ENCODE data around the gene SAMM50. TPM values are rescaled to one million over a fixed set of nuclear protein-coding genes. Genes with fewer than 3 reads are reported as not detected.

SAMM50 gene
- polyA plus RNA-seq, 1 experiment: 61.7 TPM

- no peaks in the 10 kb centered on the region for H3K27me3 ChIP-seq (ENCODE audit: control insufficient read depth, insufficient read depth, low read length)
- no peak overlapping the region for H3K4me3 ChIP-seq (ENCODE audit: low read depth, low read length)
- POLR2A ChIA-PET: no interaction called here
- H3K27ac ChIP-seq (ENCODE audit: low read depth, low read length): no peak overlapping the region
- TF ChIP-seq CTCF (IDR thresholded peaks at IDR 0.05; ENCODE audit: low read depth, low read length): no peak
- DNase-seq (ENCODE audit: low read depth, low spot score): no peak
- peaks cover 5% of the 10 kb centered on the region for H3K9me3 ChIP-seq (ENCODE audit: control insufficient read depth, insufficient read depth, low read length)
- CTCF ChIA-PET: interaction anchor here (0.5 to 1.8 kb wide), 3 partner anchors 9 to 683 kb away, joined by 3 to 17 read pairs (median 4); partner anchors contain the start of gene PNPLA3
Observed at GRCh38 chr22:44002324-44002723, 47.1 kb downstream of the SAMM50 start.

GRCh38 chr22:44002997-44003396 lies 47.8 kb downstream of the SAMM50 start:
- Histone ChIP-seq H3K27me3 (ENCODE audit: control insufficient read depth, insufficient read depth, low read length) (no peaks in the 10 kb centered on the region), H3K4me3 (ENCODE audit: low read depth, low read length) (no peak overlapping the region), H3K27ac (ENCODE audit: low read depth, low read length) (no peak overlapping the region), H3K9me3 (ENCODE audit: control insufficient read depth, insufficient read depth, low read length) (peaks cover 5% of the 10 kb centered on the region)
- ChIA-PET POLR2A (no interaction called here), CTCF (interaction anchor here (3.8 kb wide), 1 partner anchor 10 kb away, joined by 25 read pairs; no protein-coding TSS in a partner anchor)
- DNase-seq (ENCODE audit: low read depth, low spot score): no peak
- TF ChIP-seq CTCF (IDR thresholded peaks at IDR 0.05; ENCODE audit: low read depth, low read length): no peak

- Histone ChIP-seq H3K27me3 (ENCODE audit: control insufficient read depth, insufficient read depth, low read length) (no peaks in the 10 kb centered on the region), H3K9me3 (ENCODE audit: control insufficient read depth, insufficient read depth, low read length) (peaks cover 5% of the 10 kb centered on the region), H3K27ac (ENCODE audit: low read depth, low read length) (no peak overlapping the region), H3K4me3 (ENCODE audit: low read depth, low read length) (no peak overlapping the region)
- DNase-seq (ENCODE audit: low read depth, low spot score): no peak
- peak; percentile 25; the same call in 1 of the 2 replicates for TF ChIP-seq CTCF (IDR thresholded peaks at IDR 0.05; ENCODE audit: low read depth, low read length)
- CTCF ChIA-PET: interaction anchor here (3.8 kb wide), 1 partner anchor 10 kb away, joined by 25 read pairs; no protein-coding TSS in a partner anchor
- POLR2A ChIA-PET: no interaction called here
Observed at GRCh38 chr22:44003405-44004103, 48.3 kb downstream of the SAMM50 start.

GRCh38 chr22:44004104-44004460 lies 48.8 kb downstream of the SAMM50 start:
- Histone ChIP-seq H3K4me3 (ENCODE audit: low read depth, low read length) (no peak overlapping the region), H3K27me3 (ENCODE audit: control insufficient read depth, insufficient read depth, low read length) (no peaks in the 10 kb centered on the region), H3K27ac (ENCODE audit: low read depth, low read length) (no peak overlapping the region), H3K9me3 (ENCODE audit: control insufficient read depth, insufficient read depth, low read length) (peaks cover 5% of the 10 kb centered on the region)
- no peak for TF ChIP-seq CTCF (IDR thresholded peaks at IDR 0.05; ENCODE audit: low read depth, low read length)
- no peak for DNase-seq (ENCODE audit: low read depth, low spot score)
- POLR2A ChIA-PET: no interaction called here
- CTCF ChIA-PET: interaction anchor here (3.8 kb wide), 1 partner anchor 11 kb away, joined by 25 read pairs; no protein-coding TSS in a partner anchor

GRCh38 chr22:44005524-44005923 lies 50.3 kb downstream of the SAMM50 start:
- Histone ChIP-seq H3K4me3 (ENCODE audit: low read depth, low read length) (no peak overlapping the region), H3K9me3 (ENCODE audit: control insufficient read depth, insufficient read depth, low read length) (peaks cover 5% of the 10 kb centered on the region), H3K27me3 (ENCODE audit: control insufficient read depth, insufficient read depth, low read length) (no peaks in the 10 kb centered on the region), H3K27ac (ENCODE audit: low read depth, low read length) (no peak overlapping the region)
- no peak for DNase-seq (ENCODE audit: low read depth, low spot score)
- POLR2A ChIA-PET: interaction anchor here (0.8 kb wide), 1 partner anchor 123 kb away, joined by 5 read pairs; no protein-coding TSS in a partner anchor
- TF ChIP-seq CTCF (IDR thresholded peaks at IDR 0.05; ENCODE audit: low read depth, low read length): no peak
- CTCF ChIA-PET: interaction anchor here (3.8 kb wide), 1 partner anchor 12 kb away, joined by 25 read pairs; no protein-coding TSS in a partner anchor

Data from AG04450 (cell line).